Activated naive CD8-positive, alpha-beta T cell treated with anti-CD3 and anti-CD28 coated beads, Interleukin-2, amount 50 U/mL, for 24 hours (primary cell): ENCODE results near the gene MICAL2.

Source experiments
- ATAC-seq: fragments of 150-1000 bp; cut with Tn5 transposase; one replicate; pipeline ENCODE4 v1.10.0; 2021
- DNase-seq: peaks from one replicate; pipeline ENCODE4 v3.0.0; 2021
- H3K27ac Mint-ChIP-seq: one replicate; pipeline ENCODE4 v1.8.0; 2021; ENCODE audit warnings: mild to moderate bottlenecking, mixed read lengths
- H3K27me3 Mint-ChIP-seq: one replicate; pipeline ENCODE4 v1.8.0; 2021; ENCODE audit warnings: mixed read lengths
- H3K36me3 Mint-ChIP-seq: one replicate; pipeline ENCODE4 v1.8.0; 2021; ENCODE audit warnings: low read depth, mixed read lengths
- H3K4me1 Mint-ChIP-seq: one replicate; pipeline ENCODE4 v1.8.0; 2021; ENCODE audit warnings: mixed read lengths
- H3K4me3 Mint-ChIP-seq: one replicate; pipeline ENCODE4 v1.8.0; 2021; ENCODE audit warnings: mild to moderate bottlenecking, moderate library complexity, mixed read lengths
- H3K9me3 Mint-ChIP-seq: one replicate; pipeline ENCODE4 v1.8.0; 2021; ENCODE audit warnings: mixed read lengths

MICAL2 gene

GRCh38 chr11:12175694-12176241 is 65.4 kb downstream of the MICAL2 start:
- peak overlapping the region; percentile 3 for H3K4me3 Mint-ChIP-seq
- H3K27ac Mint-ChIP-seq: peak overlapping the region; percentile 97
- ATAC-seq (peak; percentile 77), DNase-seq (no peak)
- H3K36me3 Mint-ChIP-seq: peaks cover 30% of the 10 kb centered on the region
- H3K9me3 Mint-ChIP-seq: peaks cover 17% of the 10 kb centered on the region
- H3K4me1 Mint-ChIP-seq: peaks cover 71% of the 10 kb centered on the region
- H3K27me3 Mint-ChIP-seq: peaks cover 1% of the 10 kb centered on the region

GRCh38 chr11:12176410-12176809 is 66.0 kb downstream of the MICAL2 start:
- H3K36me3 Mint-ChIP-seq: peaks cover 27% of the 10 kb centered on the region
- H3K27me3 Mint-ChIP-seq: peaks cover 1% of the 10 kb centered on the region
- peak overlapping the region; percentile 3 for H3K4me3 Mint-ChIP-seq
- ATAC-seq (no peak), DNase-seq (no peak)
- peaks cover 15% of the 10 kb centered on the region for H3K9me3 Mint-ChIP-seq
- H3K4me1 Mint-ChIP-seq: peaks cover 69% of the 10 kb centered on the region
- peak overlapping the region; percentile 97 for H3K27ac Mint-ChIP-seq

GRCh38 chr11:12177739-12178338 is 67.4 kb downstream of the MICAL2 start:
- H3K4me1 Mint-ChIP-seq: peaks cover 62% of the 10 kb centered on the region
- peaks cover 14% of the 10 kb centered on the region for H3K9me3 Mint-ChIP-seq
- peaks cover 25% of the 10 kb centered on the region for H3K36me3 Mint-ChIP-seq
- H3K27ac Mint-ChIP-seq: peak overlapping the region; percentile 67
- H3K4me3 Mint-ChIP-seq: no peak overlapping the region
- DNase-seq (no peak), ATAC-seq (no peak)
- H3K27me3 Mint-ChIP-seq: peaks cover 1% of the 10 kb centered on the region

GRCh38 chr11:12179019-12179418 is 68.6 kb downstream of the MICAL2 start:
- Mint-ChIP-seq H3K27me3 (peaks cover 1% of the 10 kb centered on the region), H3K4me3 (no peak overlapping the region), H3K9me3 (peaks cover 14% of the 10 kb centered on the region), H3K4me1 (peaks cover 54% of the 10 kb centered on the region), H3K36me3 (peaks cover 25% of the 10 kb centered on the region), H3K27ac (peak overlapping the region; percentile 21)
- DNase-seq: no peak
- no peak for ATAC-seq

GRCh38 chr11:12179531-12179930 is 69.1 kb downstream of the MICAL2 start:
- Mint-ChIP-seq H3K36me3 (peaks cover 24% of the 10 kb centered on the region), H3K9me3 (peaks cover 14% of the 10 kb centered on the region), H3K4me3 (no peak overlapping the region), H3K4me1 (peaks cover 52% of the 10 kb centered on the region), H3K27me3 (no peaks in the 10 kb centered on the region), H3K27ac (peak overlapping the region; percentile 21)
- DNase-seq (no peak), ATAC-seq (no peak)

- H3K27me3 Mint-ChIP-seq: no peaks in the 10 kb centered on the region
- H3K4me1 Mint-ChIP-seq: peaks cover 42% of the 10 kb centered on the region
- H3K27ac Mint-ChIP-seq: no peak overlapping the region
These were observed 70.1 kb downstream of the MICAL2 start for GRCh38 chr11:12180257-12181205.

GRCh38 chr11:12182302-12182675 is 71.9 kb downstream of the MICAL2 start:
- DNase-seq: no peak
- peaks cover 12% of the 10 kb centered on the region for H3K36me3 Mint-ChIP-seq
- peaks cover 31% of the 10 kb centered on the region for H3K4me1 Mint-ChIP-seq
- no peaks in the 10 kb centered on the region for H3K27me3 Mint-ChIP-seq
- no peak for ATAC-seq
- no peak overlapping the region for H3K27ac Mint-ChIP-seq
- peaks cover 6% of the 10 kb centered on the region for H3K9me3 Mint-ChIP-seq
- no peak overlapping the region for H3K4me3 Mint-ChIP-seq

More at GRCh38 chr11:12180257-12181205, 70.1 kb downstream of the MICAL2 start:
- H3K4me3 Mint-ChIP-seq: no peak overlapping the region
- DNase-seq (no peak), ATAC-seq (no peak)
- peaks cover 19% of the 10 kb centered on the region for H3K36me3 Mint-ChIP-seq
- H3K9me3 Mint-ChIP-seq: peaks cover 14% of the 10 kb centered on the region

GRCh38 chr11:12182676-12183541 is 72.5 kb downstream of the MICAL2 start:
- Mint-ChIP-seq H3K27ac (no peak overlapping the region), H3K36me3 (peaks cover 5% of the 10 kb centered on the region), H3K4me1 (peaks cover 29% of the 10 kb centered on the region), H3K9me3 (no peaks in the 10 kb centered on the region), H3K4me3 (no peak overlapping the region), H3K27me3 (no peaks in the 10 kb centered on the region)
- ATAC-seq (no peak), DNase-seq (no peak)

- ATAC-seq (no peak), DNase-seq (no peak)
- H3K9me3 Mint-ChIP-seq: no peaks in the 10 kb centered on the region
- no peak overlapping the region for H3K4me3 Mint-ChIP-seq
- H3K27ac Mint-ChIP-seq: no peak overlapping the region
- peaks cover 7% of the 10 kb centered on the region for H3K36me3 Mint-ChIP-seq
- no peaks in the 10 kb centered on the region for H3K27me3 Mint-ChIP-seq
- H3K4me1 Mint-ChIP-seq: peaks cover 29% of the 10 kb centered on the region
These were observed 73.6 kb downstream of the MICAL2 start for GRCh38 chr11:12183827-12184620.

- no peak for DNase-seq
- H3K27ac Mint-ChIP-seq: no peak overlapping the region
- H3K9me3 Mint-ChIP-seq: no peaks in the 10 kb centered on the region
- no peaks in the 10 kb centered on the region for H3K27me3 Mint-ChIP-seq
- ATAC-seq: no peak
- no peak overlapping the region for H3K4me3 Mint-ChIP-seq
- H3K36me3 Mint-ChIP-seq: peaks cover 7% of the 10 kb centered on the region
- peaks cover 30% of the 10 kb centered on the region for H3K4me1 Mint-ChIP-seq
These were observed 74.3 kb downstream of the MICAL2 start for GRCh38 chr11:12184699-12185098.

GRCh38 chr11:12185106-12185690 is 74.8 kb downstream of the MICAL2 start:
- DNase-seq: no peak

GRCh38 chr11:12185914-12186313 is 75.5 kb downstream of the MICAL2 start:
- no peak for DNase-seq
- Mint-ChIP-seq H3K27ac (no peak overlapping the region), H3K4me3 (no peak overlapping the region), H3K4me1 (peaks cover 39% of the 10 kb centered on the region), H3K9me3 (no peaks in the 10 kb centered on the region), H3K36me3 (peaks cover 6% of the 10 kb centered on the region), H3K27me3 (no peaks in the 10 kb centered on the region)
- ATAC-seq: no peak

More at GRCh38 chr11:12185106-12185690, 74.8 kb downstream of the MICAL2 start:
- Mint-ChIP-seq H3K27me3 (no peaks in the 10 kb centered on the region), H3K4me3 (no peak overlapping the region), H3K36me3 (peaks cover 7% of the 10 kb centered on the region), H3K4me1 (peaks cover 32% of the 10 kb centered on the region), H3K9me3 (no peaks in the 10 kb centered on the region), H3K27ac (no peak overlapping the region)
- ATAC-seq: no peak

- no peak for DNase-seq
- no peaks in the 10 kb centered on the region for H3K27me3 Mint-ChIP-seq
- H3K36me3 Mint-ChIP-seq: peaks cover 6% of the 10 kb centered on the region
- peak overlapping the region; percentile 61 for H3K27ac Mint-ChIP-seq
- ATAC-seq: no peak
- no peak overlapping the region for H3K4me3 Mint-ChIP-seq
- H3K4me1 Mint-ChIP-seq: peaks cover 42% of the 10 kb centered on the region
- H3K9me3 Mint-ChIP-seq: no peaks in the 10 kb centered on the region
These were observed 76.3 kb downstream of the MICAL2 start for GRCh38 chr11:12186701-12187100.
